Suprapubic skin (tissue), 3 donors: Measurements from ENCODE around the gene NR6A1.

Source experiments
- EP300 ChIP-seq: sonication (generic); formaldehyde crosslinking; IDR thresholded peaks from one replicate; pipeline ENCODE4 v1.6.1; 2017; ENCODE audit warnings: antibody characterized with exemption
- POLR2A ChIP-seq, 2 donors: fragments of 450-650 bp; IDR thresholded peaks; one replicate each; pipeline ENCODE4 v1.6.1; 2017; ENCODE audit warnings: antibody characterized with exemption in 2 of 2, mild to moderate bottlenecking in 2 of 2, moderate library complexity in 2 of 2
- TF ChIP-seq, protein P1 (sequence below), 2 donors: fragments of 200-600 bp in 1 of 2; fragments of 450-650 bp in 1 of 2; sonication (generic) in 1 of 2; IDR thresholded peaks; one replicate each; pipeline ENCODE4 v1.5.1; 2016 to 2019; ENCODE audit warnings: antibody characterized with exemption in 2 of 2, mild to moderate bottlenecking in 1 of 2, moderate library complexity in 1 of 2

GRCh38 chr9:124492818-124493217 lies 278.3 kb downstream of the NR6A1 start:
- TF ChIP-seq, protein P1, sequence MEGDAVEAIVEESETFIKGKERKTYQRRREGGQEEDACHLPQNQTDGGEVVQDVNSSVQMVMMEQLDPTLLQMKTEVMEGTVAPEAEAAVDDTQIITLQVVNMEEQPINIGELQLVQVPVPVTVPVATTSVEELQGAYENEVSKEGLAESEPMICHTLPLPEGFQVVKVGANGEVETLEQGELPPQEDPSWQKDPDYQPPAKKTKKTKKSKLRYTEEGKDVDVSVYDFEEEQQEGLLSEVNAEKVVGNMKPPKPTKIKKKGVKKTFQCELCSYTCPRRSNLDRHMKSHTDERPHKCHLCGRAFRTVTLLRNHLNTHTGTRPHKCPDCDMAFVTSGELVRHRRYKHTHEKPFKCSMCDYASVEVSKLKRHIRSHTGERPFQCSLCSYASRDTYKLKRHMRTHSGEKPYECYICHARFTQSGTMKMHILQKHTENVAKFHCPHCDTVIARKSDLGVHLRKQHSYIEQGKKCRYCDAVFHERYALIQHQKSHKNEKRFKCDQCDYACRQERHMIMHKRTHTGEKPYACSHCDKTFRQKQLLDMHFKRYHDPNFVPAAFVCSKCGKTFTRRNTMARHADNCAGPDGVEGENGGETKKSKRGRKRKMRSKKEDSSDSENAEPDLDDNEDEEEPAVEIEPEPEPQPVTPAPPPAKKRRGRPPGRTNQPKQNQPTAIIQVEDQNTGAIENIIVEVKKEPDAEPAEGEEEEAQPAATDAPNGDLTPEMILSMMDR (IDR thresholded peaks at IDR 0.05): no peak
- TF ChIP-seq POLR2A (IDR thresholded peaks at IDR 0.05): no peak
- no peak for TF ChIP-seq EP300
